Calu3 (cell line): ENCODE data around the gene ARHGEF28. TPM values are rescaled to one million over a fixed set of nuclear protein-coding genes. Genes with fewer than 3 reads are reported as not detected.

Experiments used
- BruUV-seq: library from RNA; stranded (reverse); fragments of 400-500 nt; replicated peaks from 2 replicates; lab custom pipeline; 2021; lab: Mats Ljungman, UMichigan
- CTCF ChIA-PET: fragments of 300-600 bp; sonication (Branson Sonifier 250); formaldehyde crosslinking; loops from one replicate; lab custom pipeline; 2022; ENCODE audit warnings: antibody characterized with exemption; lab: Charles Lee
- DNase-seq: peaks from one replicate; pipeline ENCODE4 v3.0.0; 2022
- H3K27ac Mint-ChIP-seq: one replicate; pipeline ENCODE4 v1.8.0; 2022; ENCODE audit warnings: mixed read lengths; ENCODE audit not compliant: unreplicated experiment
- H3K27me3 Mint-ChIP-seq: one replicate; pipeline ENCODE4 v1.8.0; 2022; ENCODE audit warnings: mixed read lengths; ENCODE audit not compliant: unreplicated experiment
- H3K36me3 Mint-ChIP-seq: one replicate; pipeline ENCODE4 v1.8.0; 2022; ENCODE audit warnings: mild to moderate bottlenecking, moderate library complexity, mixed read lengths; ENCODE audit not compliant: insufficient read depth, unreplicated experiment
- H3K4me1 Mint-ChIP-seq: one replicate; pipeline ENCODE4 v1.8.0; 2022; ENCODE audit warnings: mild to moderate bottlenecking, low read depth, mixed read lengths; ENCODE audit not compliant: unreplicated experiment
- H3K4me3 Mint-ChIP-seq: one replicate; pipeline ENCODE4 v1.8.0; 2022; ENCODE audit warnings: mild to moderate bottlenecking, low read depth, moderate library complexity, mixed read lengths; ENCODE audit not compliant: unreplicated experiment
- H3K9me3 Mint-ChIP-seq: one replicate; pipeline ENCODE4 v1.8.0; 2022; ENCODE audit warnings: low read depth, mixed read lengths; ENCODE audit not compliant: unreplicated experiment
- intact Hi-C: fragments of 100-400 bp; cut with micrococcal nuclease; formaldehyde crosslinking; loops from one replicate; pipeline ENCODE4 v1.10.0; 2022; ENCODE audit not compliant: unreplicated experiment
- total RNA-seq: library from RNA; stranded (reverse); gene quantifications from 2 replicates; pipeline ENCODE4 v1.2.3, GENCODE V29; 2022
- TF ChIP-seq, protein P1 (sequence below): fragments of 200-600 bp; IDR thresholded peaks from one replicate; pipeline ENCODE4 v1.8.0; 2022; ENCODE audit warnings: antibody characterized with exemption; ENCODE audit not compliant: unreplicated experiment

ARHGEF28 gene
- total RNA-seq, 1 experiment from 2014 or later = 92.0 TPM

DNA sequence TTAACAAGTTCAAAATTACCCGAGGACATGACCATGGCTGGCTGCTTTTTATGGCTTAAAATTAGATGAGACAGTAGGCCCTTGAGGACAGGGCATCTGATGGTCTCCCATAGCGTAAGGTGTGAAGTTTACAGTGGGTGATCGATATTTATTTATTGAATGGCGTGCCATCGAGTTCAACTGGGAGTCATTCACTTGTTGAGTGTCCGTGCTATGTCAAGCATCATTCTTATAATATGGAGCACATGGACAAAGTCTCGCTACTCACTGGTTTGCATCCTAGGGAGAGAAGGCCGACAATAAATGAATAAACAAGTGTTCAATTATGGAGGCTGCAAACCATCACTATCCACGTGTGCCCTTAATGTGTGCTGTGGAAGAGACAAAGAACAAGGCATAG, 277.2 kb downstream of the ARHGEF28 start:
- TF ChIP-seq, protein P1, sequence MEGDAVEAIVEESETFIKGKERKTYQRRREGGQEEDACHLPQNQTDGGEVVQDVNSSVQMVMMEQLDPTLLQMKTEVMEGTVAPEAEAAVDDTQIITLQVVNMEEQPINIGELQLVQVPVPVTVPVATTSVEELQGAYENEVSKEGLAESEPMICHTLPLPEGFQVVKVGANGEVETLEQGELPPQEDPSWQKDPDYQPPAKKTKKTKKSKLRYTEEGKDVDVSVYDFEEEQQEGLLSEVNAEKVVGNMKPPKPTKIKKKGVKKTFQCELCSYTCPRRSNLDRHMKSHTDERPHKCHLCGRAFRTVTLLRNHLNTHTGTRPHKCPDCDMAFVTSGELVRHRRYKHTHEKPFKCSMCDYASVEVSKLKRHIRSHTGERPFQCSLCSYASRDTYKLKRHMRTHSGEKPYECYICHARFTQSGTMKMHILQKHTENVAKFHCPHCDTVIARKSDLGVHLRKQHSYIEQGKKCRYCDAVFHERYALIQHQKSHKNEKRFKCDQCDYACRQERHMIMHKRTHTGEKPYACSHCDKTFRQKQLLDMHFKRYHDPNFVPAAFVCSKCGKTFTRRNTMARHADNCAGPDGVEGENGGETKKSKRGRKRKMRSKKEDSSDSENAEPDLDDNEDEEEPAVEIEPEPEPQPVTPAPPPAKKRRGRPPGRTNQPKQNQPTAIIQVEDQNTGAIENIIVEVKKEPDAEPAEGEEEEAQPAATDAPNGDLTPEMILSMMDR = no peak
- Mint-ChIP-seq H3K27me3 (no peaks in the 10 kb centered on the region), H3K27ac (no peak overlapping the region), H3K4me3 (no peak overlapping the region), H3K9me3 (no peaks in the 10 kb centered on the region), H3K4me1 (peaks cover 26% of the 10 kb centered on the region), H3K36me3 (peaks cover 72% of the 10 kb centered on the region)
- CTCF ChIA-PET = interaction anchor here (2.4 kb wide), 1 partner anchor 312 kb away, joined by 5 read pairs; no protein-coding TSS in a partner anchor
- DNase-seq = no peak
- intact Hi-C loops = loop anchor here (5.0 kb wide), 2 partner anchors 489 to 1014 kb away; no protein-coding TSS in a partner anchor
- no TSS peak for BruUV-seq

GRCh38 chr5:73906277-73906676, 280.3 kb downstream of the ARHGEF28 start:
- no peak overlapping the region for H3K27ac Mint-ChIP-seq
- peaks cover 15% of the 10 kb centered on the region for H3K4me1 Mint-ChIP-seq
- intact Hi-C loops = no loop called here
- no peaks in the 10 kb centered on the region for H3K9me3 Mint-ChIP-seq
- H3K27me3 Mint-ChIP-seq = no peaks in the 10 kb centered on the region
- DNase-seq = no peak
- CTCF ChIA-PET = no interaction called here
- no peak overlapping the region for H3K4me3 Mint-ChIP-seq
- no TSS peak for BruUV-seq
- peaks cover 71% of the 10 kb centered on the region for H3K36me3 Mint-ChIP-seq
- TF ChIP-seq, protein P1 = no peak

DNA sequence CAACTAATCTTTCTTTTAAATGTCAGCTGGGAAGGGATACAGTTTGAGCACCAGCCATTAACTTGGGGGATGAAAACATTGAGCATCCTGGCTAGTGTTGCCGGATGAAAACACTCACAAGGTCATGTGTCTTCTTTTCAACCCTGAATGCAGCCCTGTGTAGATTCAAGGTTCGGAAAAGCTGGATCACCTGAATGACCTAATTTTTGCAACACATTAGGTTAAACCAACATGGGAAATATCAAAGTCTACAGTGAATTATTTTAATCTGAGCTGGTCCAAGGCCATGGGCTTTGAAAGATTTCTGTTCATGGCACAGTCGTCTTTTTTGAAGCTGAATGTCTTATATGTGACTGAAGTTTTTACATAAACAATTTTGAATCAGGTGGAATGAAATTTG, 281.2 kb downstream of the ARHGEF28 start:
- H3K9me3 Mint-ChIP-seq = no peaks in the 10 kb centered on the region
- peaks cover 68% of the 10 kb centered on the region for H3K36me3 Mint-ChIP-seq
- H3K27me3 Mint-ChIP-seq = no peaks in the 10 kb centered on the region
- H3K4me1 Mint-ChIP-seq = peaks cover 6% of the 10 kb centered on the region
- no peak overlapping the region for H3K27ac Mint-ChIP-seq
- no peak overlapping the region for H3K4me3 Mint-ChIP-seq
- CTCF ChIA-PET = interaction anchor here (0.5 kb wide), 1 partner anchor 754 kb away, joined by 3 read pairs; no protein-coding TSS in a partner anchor
- intact Hi-C loops = no loop called here
- no TSS peak for BruUV-seq
- TF ChIP-seq, protein P1 = no peak
- no peak for DNase-seq

GRCh38 chr5:73908395-73908794, 282.4 kb downstream of the ARHGEF28 start:
- TF ChIP-seq, protein P1 = no peak
- no peak for DNase-seq
- Mint-ChIP-seq H3K4me3 (no peak overlapping the region), H3K4me1 (no peaks in the 10 kb centered on the region), H3K27me3 (no peaks in the 10 kb centered on the region), H3K36me3 (peaks cover 63% of the 10 kb centered on the region), H3K9me3 (no peaks in the 10 kb centered on the region), H3K27ac (no peak overlapping the region)
- no TSS peak for BruUV-seq
- CTCF ChIA-PET = interaction anchor here (0.5 kb wide), 1 partner anchor 371 kb away, joined by 3 read pairs; no protein-coding TSS in a partner anchor
- intact Hi-C loops = no loop called here
